Aorta (tissue), 5 donors: ENCODE results near the gene FAM124B. TPM values are rescaled to one million over a fixed set of nuclear protein-coding genes. Genes with fewer than 3 reads are reported as not detected.
A peak's percentile ranks its signal among the peaks of the same experiment; 100 is the strongest.

ENCODE experiments used
- ATAC-seq: fragments of 200-7000 bp; cut with Tn5 transposase; one replicate; pipeline ENCODE4 v1.9.1; 2022; ENCODE audit warnings: moderate library complexity; ENCODE audit not compliant: low FRiP score
- DNase-seq, 2 donors: peaks; one replicate each; pipeline ENCODE4 v3.0.0-alpha.2; 2020
- H3K27ac ChIP-seq, 2 donors: one replicate each; pipeline ENCODE4 v1.5.1; 2013; ENCODE audit warnings: low read length in 2 of 2, mild to moderate bottlenecking in 2 of 2, moderate library complexity in 2 of 2, control low read depth in 1 of 2, inconsistent platforms in 1 of 2, low read depth in 1 of 2
- H3K27me3 ChIP-seq, 2 donors: one replicate each; pipeline ENCODE4 v1.6.1; 2013; ENCODE audit warnings: control low read depth in 1 of 2, low read length in 1 of 2, mild to moderate bottlenecking in 1 of 2, moderate library complexity in 1 of 2; ENCODE audit not compliant: insufficient read depth in 2 of 2, control insufficient read depth in 1 of 2
- H3K36me3 ChIP-seq, 2 donors: one replicate each; pipeline ENCODE4 v1.6.1; 2013; ENCODE audit warnings: control low read depth in 1 of 2, low read length in 1 of 2, mild to moderate bottlenecking in 1 of 2; ENCODE audit not compliant: insufficient read depth in 2 of 2, control insufficient read depth in 1 of 2
- H3K4me1 ChIP-seq, 2 donors: one replicate each; pipeline ENCODE4 v1.6.1; 2013; ENCODE audit warnings: low read length in 2 of 2, control low read depth in 1 of 2, mild to moderate bottlenecking in 1 of 2, moderate library complexity in 1 of 2; ENCODE audit not compliant: insufficient read depth in 2 of 2, control insufficient read depth in 1 of 2
- H3K4me3 ChIP-seq, 2 donors: one replicate each; pipeline ENCODE4 v1.5.1; 2013; ENCODE audit warnings: low read length in 2 of 2, control low read depth in 1 of 2, mild to moderate bottlenecking in 1 of 2
- H3K9me3 ChIP-seq: one replicate; pipeline ENCODE4 v1.6.1; 2013; ENCODE audit warnings: mild to moderate bottlenecking, low read length; ENCODE audit not compliant: control insufficient read depth
- WGBS, 2 donors: extraction: QIAGEN DNeasy Blood & Tissue Kit; methylation state at CpG; one replicate each; pipeline ENCODE4 v1.1.7; 2013; 5-methylcytosine and 5-hydroxymethylcytosine counted together
- intact Hi-C, 2 donors: fragments of 100-400 bp; cut with DNase I; formaldehyde crosslinking; loops; one replicate each; pipeline versions ENCODE4 v1.14.2 to v1.15.0; 2022
- long read RNA-seq, 2 donors: library from polyadenylated mRNA; unstranded; transcript quantifications; one replicate each; pipeline ENCODE4 v2.0.0, GENCODE V29; 2020 to 2021
- polyA plus RNA-seq, 2 donors: library from polyadenylated mRNA; stranded (reverse); fragments of 200-250 nt; gene quantifications; one replicate each; pipeline ENCODE4 v1.2.3, GENCODE V29; 2013
- total RNA-seq, 2 donors: library from RNA; stranded (reverse); fragmentation: NEBNext Ultra II Directional; extraction: Animal tissue kit (Norgen Biotek cat#: 25700); gene quantifications; one replicate each; pipeline ENCODE4 v1.2.1, GENCODE V29; 2021
- donor health status: healthy with polysubstance abuse.
- donor health status: Bipolar disorder and iron deficiency.
- donor health status: DM: no; HTN: no; CAD: no.
- donor health status: DM: no; HTN: no; CAD: no.
- donor health status: DM: yes; HTN: yes; CAD: no.

The FAM124B gene
- 1 to 10 TPM; 2.4 to 4.8 TPM for total RNA-seq
- polyA plus RNA-seq: not detected
- long read RNA-seq, donor 1, transcript FAM124B-203 (2 exons, 2,509 nt): major isoform, 9 of 14 reads
- long read RNA-seq, donor 1, partial matches to known transcripts: 0 of 14 reads
- long read RNA-seq, donor 1, other reads (novel, unspliced or antisense): 0 of 14 reads
- long read RNA-seq, donor 2, partial matches to known transcripts: 1 of 5 reads
- long read RNA-seq, donor 2, other reads (novel, unspliced or antisense): 0 of 5 reads

- Histone ChIP-seq H3K4me3 (no peak within 1 kb of the TSS), H3K27ac (no peak within 1 kb of the TSS), H3K9me3 (peaks cover 3% of the 10 kb centered on the region), H3K27me3 (no peaks in the 10 kb centered on the region), H3K36me3 (no peaks in the 10 kb centered on the region), H3K4me1 (no peaks in the 10 kb centered on the region)
- intact Hi-C loops: no loop called here
- 42 to 56% methylated on average over 19 of the region's 19 CpGs for WGBS, 2 donors
- peak; percentile 82 for ATAC-seq
- DNase-seq: peak; percentile 79 to 80
These were observed at the start of gene FAM124B for GRCh38 chr2:224401641-224402342. FAM124B (minus strand) TSS chr2:224402107; CDS start chr2:224401768, 339 bp downstream.

GRCh38 chr2:224449212-224450147 is 47.6 kb upstream of the FAM124B start:
- DNase-seq (no peak), ATAC-seq (no peak)
- H3K9me3 ChIP-seq: no peaks in the 10 kb centered on the region
- H3K4me3 ChIP-seq: no peak overlapping the region
- no peaks in the 10 kb centered on the region for H3K27me3 ChIP-seq
- 52 to 58% methylated on average over 4 of the region's 4 CpGs for WGBS, 2 donors
- H3K27ac ChIP-seq: no peak overlapping the region
- no peaks in the 10 kb centered on the region for H3K4me1 ChIP-seq
- H3K36me3 ChIP-seq: no peaks in the 10 kb centered on the region
- intact Hi-C loops: loop anchor here in 1 of 2 donors (10.0 kb wide), 1 partner anchor 95 kb away; no protein-coding TSS in a partner anchor

GRCh38 chr2:224448236-224448635 is 46.3 kb upstream of the FAM124B start:
- intact Hi-C loops: loop anchor here in 1 of 2 donors (10.0 kb wide), 1 partner anchor 93 kb away; no protein-coding TSS in a partner anchor
- Histone ChIP-seq H3K4me3 (no peak overlapping the region), H3K27me3 (no peaks in the 10 kb centered on the region), H3K27ac (no peak overlapping the region), H3K36me3 (no peaks in the 10 kb centered on the region), H3K9me3 (no peaks in the 10 kb centered on the region), H3K4me1 (no peaks in the 10 kb centered on the region)
- no peak for ATAC-seq
- WGBS, 2 donors: 75 to 82% methylated on average over 1 of the region's 1 CpG
- DNase-seq: no peak

- Histone ChIP-seq H3K4me3 (no peak overlapping the region), H3K27me3 (no peaks in the 10 kb centered on the region), H3K27ac (no peak overlapping the region), H3K36me3 (no peaks in the 10 kb centered on the region), H3K4me1 (no peaks in the 10 kb centered on the region), H3K9me3 (no peaks in the 10 kb centered on the region)
- DNase-seq (no peak), ATAC-seq (no peak)
- intact Hi-C loops: loop anchor here in 1 of 2 donors (10.0 kb wide), 1 partner anchor 90 kb away; no protein-coding TSS in a partner anchor
- 96 to 97% methylated on average over 4 of the region's 4 CpGs for WGBS, 2 donors
These were observed 42.9 kb upstream of the FAM124B start for GRCh38 chr2:224444783-224445182.

GRCh38 chr2:224444021-224444420 is 42.1 kb upstream of the FAM124B start:
- Histone ChIP-seq H3K9me3 (no peaks in the 10 kb centered on the region), H3K4me3 (no peak overlapping the region), H3K27me3 (no peaks in the 10 kb centered on the region), H3K36me3 (no peaks in the 10 kb centered on the region), H3K27ac (no peak overlapping the region), H3K4me1 (no peaks in the 10 kb centered on the region)
- intact Hi-C loops: loop anchor here in 1 of 2 donors (10.0 kb wide), 1 partner anchor 89 kb away; no protein-coding TSS in a partner anchor
- ATAC-seq (no peak), DNase-seq (no peak)
- 64 to 65% methylated on average over 5 of the region's 5 CpGs for WGBS, 2 donors

GRCh38 chr2:224442071-224442967 is 40.4 kb upstream of the FAM124B start:
- WGBS, 2 donors: 2 to 3% methylated on average over 66 to 82 of the region's 82 CpGs
- intact Hi-C loops: loop anchor here in 1 of 2 donors (10.0 kb wide), 1 partner anchor 88 kb away; no protein-coding TSS in a partner anchor

GRCh38 chr2:224440988-224441387 is 39.1 kb upstream of the FAM124B start:
- Histone ChIP-seq H3K36me3 (no peaks in the 10 kb centered on the region), H3K4me3 (no peak overlapping the region), H3K9me3 (peaks cover 2% of the 10 kb centered on the region), H3K27ac (no peak overlapping the region), H3K4me1 (no peaks in the 10 kb centered on the region), H3K27me3 (no peaks in the 10 kb centered on the region)
- no peak for DNase-seq
- intact Hi-C loops: loop anchor here in 1 of 2 donors (10.0 kb wide), 1 partner anchor 86 kb away; no protein-coding TSS in a partner anchor
- no peak for ATAC-seq
- 78 to 87% methylated on average over 5 of the region's 5 CpGs for WGBS, 2 donors

More at GRCh38 chr2:224442071-224442967, 40.4 kb upstream of the FAM124B start:
- H3K4me3 ChIP-seq: peak overlapping the region; percentile 6 to 46
- no peak overlapping the region for H3K27ac ChIP-seq
- peaks cover 2% of the 10 kb centered on the region for H3K9me3 ChIP-seq
- H3K4me1 ChIP-seq: no peaks in the 10 kb centered on the region
- no peaks in the 10 kb centered on the region for H3K36me3 ChIP-seq
- no peaks in the 10 kb centered on the region for H3K27me3 ChIP-seq
- DNase-seq: peak in 1 of 2 donors; percentile 79
- ATAC-seq: peak; percentile 54
